NT2/D1 (cell line): ENCODE measurements around the gene IGFALS.

Experiments
- SUZ12 ChIP-seq: IDR thresholded peaks from 2 replicates; pipeline ENCODE4 v1.6.1; 2011; ENCODE audit not compliant: insufficient read length, insufficient read depth; ENCODE audit errors: extremely low read depth
- YY1 ChIP-seq: IDR thresholded peaks from 2 replicates; pipeline ENCODE4 v1.6.1; 2011; ENCODE audit not compliant: insufficient read length, insufficient read depth
- ZNF274 ChIP-seq: IDR thresholded peaks from 2 replicates; pipeline ENCODE4 v1.6.1; 2011; ENCODE audit warnings: mild to moderate bottlenecking, low read depth, low read length

DNA sequence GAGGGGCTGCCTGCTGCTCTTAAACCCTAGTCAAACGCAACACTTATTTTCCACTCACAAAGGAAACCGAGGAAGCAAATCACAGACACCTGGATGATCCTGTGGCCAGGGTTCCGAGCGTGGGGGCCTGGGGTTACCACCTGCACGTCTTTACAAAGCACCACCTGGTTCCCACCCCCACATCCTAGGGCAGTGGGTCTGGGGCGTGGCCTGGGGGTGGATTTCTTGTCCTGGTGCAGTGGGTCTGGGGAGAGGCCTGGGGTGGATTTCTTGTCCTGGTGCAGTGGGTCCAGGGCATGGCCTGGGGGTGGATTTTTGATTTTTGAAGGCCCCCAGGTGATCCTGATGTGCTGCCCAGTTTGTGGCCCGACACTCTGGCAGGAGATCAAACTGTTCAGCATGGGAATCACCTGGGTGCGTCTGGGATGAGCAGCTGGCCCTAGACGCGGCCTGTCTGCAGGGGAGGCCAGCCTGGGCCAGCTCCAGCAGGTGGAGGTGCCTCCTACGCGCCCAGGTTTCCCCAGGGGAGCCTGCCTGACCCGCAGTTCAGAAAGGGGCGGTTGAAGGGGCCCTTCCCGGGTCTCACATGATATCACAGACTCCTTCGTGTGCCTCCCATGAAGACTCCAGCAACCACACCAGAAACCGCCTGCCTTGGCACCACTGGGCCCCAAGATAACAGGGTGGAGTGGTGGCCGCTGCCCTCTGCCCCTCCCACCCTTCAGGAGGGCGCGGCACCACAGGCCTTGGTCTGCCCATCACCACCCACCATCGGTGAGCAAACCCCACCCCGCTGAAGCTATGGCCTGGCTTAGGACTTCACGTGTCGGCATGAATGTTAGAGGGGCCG lies 26.8 kb upstream of the IGFALS start:
- TF ChIP-seq YY1 = no peak
- no peak for TF ChIP-seq ZNF274
- TF ChIP-seq SUZ12 = no peak
